Measurements from ENCODE around the gene ZNF90.

DNA sequence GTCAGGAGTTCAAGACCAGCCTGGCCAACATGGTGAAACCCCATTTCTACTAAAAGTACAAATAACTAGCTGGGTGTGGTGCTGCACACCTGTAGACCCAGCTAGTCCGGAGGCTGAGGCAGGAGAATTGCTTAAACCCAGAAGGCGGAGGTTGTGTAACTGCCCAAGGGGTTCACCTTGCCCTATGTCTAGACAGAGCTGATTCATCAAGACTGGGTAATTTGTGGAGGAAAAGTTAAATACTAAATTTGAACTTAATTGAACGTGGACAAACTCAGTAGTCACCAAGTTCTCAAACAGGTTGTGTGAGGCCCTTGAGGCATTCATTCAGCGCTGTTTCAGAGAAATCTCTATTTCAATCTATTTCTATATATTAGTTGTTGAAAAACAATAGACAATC, 75.5 kb downstream of the ZNF90 start:
- TF ChIP-seq SNAI2 (CRISPR knock-in tag; IDR thresholded peaks at IDR 0.05) (no peak), ZFP3 (CRISPR knock-in tag; IDR thresholded peaks at IDR 0.05) (no peak), ZFP30 (CRISPR knock-in tag; IDR thresholded peaks at IDR 0.05) (no peak), PPARA (CRISPR knock-in tag; IDR thresholded peaks at IDR 0.05; ENCODE audit: borderline replicate concordance) (no peak), ZNF70 (CRISPR knock-in tag; IDR thresholded peaks at IDR 0.05) (no peak), TOX (CRISPR knock-in tag; IDR thresholded peaks at IDR 0.05; ENCODE audit: borderline replicate concordance) (no peak), RARB (CRISPR knock-in tag; IDR thresholded peaks at IDR 0.05) (no peak)
- TF ChIP-seq, protein P1, sequence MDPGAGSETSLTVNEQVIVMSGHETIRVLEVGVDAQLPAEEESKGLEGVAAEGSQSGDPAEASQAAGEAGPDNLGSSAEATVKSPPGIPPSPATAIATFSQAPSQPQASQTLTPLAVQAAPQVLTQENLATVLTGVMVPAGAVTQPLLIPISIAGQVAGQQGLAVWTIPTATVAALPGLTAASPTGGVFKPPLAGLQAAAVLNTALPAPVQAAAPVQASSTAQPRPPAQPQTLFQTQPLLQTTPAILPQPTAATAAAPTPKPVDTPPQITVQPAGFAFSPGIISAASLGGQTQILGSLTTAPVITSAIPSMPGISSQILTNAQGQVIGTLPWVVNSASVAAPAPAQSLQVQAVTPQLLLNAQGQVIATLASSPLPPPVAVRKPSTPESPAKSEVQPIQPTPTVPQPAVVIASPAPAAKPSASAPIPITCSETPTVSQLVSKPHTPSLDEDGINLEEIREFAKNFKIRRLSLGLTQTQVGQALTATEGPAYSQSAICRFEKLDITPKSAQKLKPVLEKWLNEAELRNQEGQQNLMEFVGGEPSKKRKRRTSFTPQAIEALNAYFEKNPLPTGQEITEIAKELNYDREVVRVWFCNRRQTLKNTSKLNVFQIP (CRISPR knock-in tag; IDR thresholded peaks at IDR 0.05; ENCODE audit: borderline replicate concordance, low read depth), result no peak
- TF ChIP-seq, protein P2, sequence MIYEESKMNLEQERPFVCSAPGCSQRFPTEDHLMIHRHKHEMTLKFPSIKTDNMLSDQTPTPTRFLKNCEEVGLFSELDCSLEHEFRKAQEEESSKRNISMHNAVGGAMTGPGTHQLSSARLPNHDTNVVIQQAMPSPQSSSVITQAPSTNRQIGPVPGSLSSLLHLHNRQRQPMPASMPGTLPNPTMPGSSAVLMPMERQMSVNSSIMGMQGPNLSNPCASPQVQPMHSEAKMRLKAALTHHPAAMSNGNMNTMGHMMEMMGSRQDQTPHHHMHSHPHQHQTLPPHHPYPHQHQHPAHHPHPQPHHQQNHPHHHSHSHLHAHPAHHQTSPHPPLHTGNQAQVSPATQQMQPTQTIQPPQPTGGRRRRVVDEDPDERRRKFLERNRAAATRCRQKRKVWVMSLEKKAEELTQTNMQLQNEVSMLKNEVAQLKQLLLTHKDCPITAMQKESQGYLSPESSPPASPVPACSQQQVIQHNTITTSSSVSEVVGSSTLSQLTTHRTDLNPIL (CRISPR knock-in tag; IDR thresholded peaks at IDR 0.05; ENCODE audit: low read depth), result no peak
- TF ChIP-seq, protein P3, sequence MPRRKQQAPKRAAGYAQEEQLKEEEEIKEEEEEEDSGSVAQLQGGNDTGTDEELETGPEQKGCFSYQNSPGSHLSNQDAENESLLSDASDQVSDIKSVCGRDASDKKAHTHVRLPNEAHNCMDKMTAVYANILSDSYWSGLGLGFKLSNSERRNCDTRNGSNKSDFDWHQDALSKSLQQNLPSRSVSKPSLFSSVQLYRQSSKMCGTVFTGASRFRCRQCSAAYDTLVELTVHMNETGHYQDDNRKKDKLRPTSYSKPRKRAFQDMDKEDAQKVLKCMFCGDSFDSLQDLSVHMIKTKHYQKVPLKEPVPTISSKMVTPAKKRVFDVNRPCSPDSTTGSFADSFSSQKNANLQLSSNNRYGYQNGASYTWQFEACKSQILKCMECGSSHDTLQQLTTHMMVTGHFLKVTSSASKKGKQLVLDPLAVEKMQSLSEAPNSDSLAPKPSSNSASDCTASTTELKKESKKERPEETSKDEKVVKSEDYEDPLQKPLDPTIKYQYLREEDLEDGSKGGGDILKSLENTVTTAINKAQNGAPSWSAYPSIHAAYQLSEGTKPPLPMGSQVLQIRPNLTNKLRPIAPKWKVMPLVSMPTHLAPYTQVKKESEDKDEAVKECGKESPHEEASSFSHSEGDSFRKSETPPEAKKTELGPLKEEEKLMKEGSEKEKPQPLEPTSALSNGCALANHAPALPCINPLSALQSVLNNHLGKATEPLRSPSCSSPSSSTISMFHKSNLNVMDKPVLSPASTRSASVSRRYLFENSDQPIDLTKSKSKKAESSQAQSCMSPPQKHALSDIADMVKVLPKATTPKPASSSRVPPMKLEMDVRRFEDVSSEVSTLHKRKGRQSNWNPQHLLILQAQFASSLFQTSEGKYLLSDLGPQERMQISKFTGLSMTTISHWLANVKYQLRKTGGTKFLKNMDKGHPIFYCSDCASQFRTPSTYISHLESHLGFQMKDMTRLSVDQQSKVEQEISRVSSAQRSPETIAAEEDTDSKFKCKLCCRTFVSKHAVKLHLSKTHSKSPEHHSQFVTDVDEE (CRISPR knock-in tag; IDR thresholded peaks at IDR 0.05), result no peak

All from SK-N-SH treated with all-trans-retinoic acid at 6 μM for 48 hours (cell line).